T47D (cell line): ENCODE data around the gene STAC3.
A peak's percentile ranks its signal among the peaks of the same experiment; 100 is the strongest.

ENCODE experiments used
- DNase-seq, 2 experiments: peaks; one replicate each; pipeline versions ENCODE4 v3.0.0 to v3.0.0-alpha.2; 2011 to 2012; ENCODE audit warnings: low read depth in 1 of 2, low spot score in 1 of 2
- JUND ChIP-seq: IDR thresholded peaks from 2 replicates; pipeline ENCODE4 v1.6.1; 2012; ENCODE audit warnings: low read depth
- in situ Hi-C: cut with HindIII; loops from 2 replicates; pipeline ENCODE4 v1.10.0; 2016; ENCODE audit warnings: low sequenced_read_pairs, low pct_unique_long_range_greater_than_20kb

STAC3 gene

GRCh38 chr12:57244312-57244696, 6.7 kb downstream of the STAC3 start:
- no peak for DNase-seq
- in situ Hi-C loops, result no loop called here
- no peak for TF ChIP-seq JUND

DNA sequence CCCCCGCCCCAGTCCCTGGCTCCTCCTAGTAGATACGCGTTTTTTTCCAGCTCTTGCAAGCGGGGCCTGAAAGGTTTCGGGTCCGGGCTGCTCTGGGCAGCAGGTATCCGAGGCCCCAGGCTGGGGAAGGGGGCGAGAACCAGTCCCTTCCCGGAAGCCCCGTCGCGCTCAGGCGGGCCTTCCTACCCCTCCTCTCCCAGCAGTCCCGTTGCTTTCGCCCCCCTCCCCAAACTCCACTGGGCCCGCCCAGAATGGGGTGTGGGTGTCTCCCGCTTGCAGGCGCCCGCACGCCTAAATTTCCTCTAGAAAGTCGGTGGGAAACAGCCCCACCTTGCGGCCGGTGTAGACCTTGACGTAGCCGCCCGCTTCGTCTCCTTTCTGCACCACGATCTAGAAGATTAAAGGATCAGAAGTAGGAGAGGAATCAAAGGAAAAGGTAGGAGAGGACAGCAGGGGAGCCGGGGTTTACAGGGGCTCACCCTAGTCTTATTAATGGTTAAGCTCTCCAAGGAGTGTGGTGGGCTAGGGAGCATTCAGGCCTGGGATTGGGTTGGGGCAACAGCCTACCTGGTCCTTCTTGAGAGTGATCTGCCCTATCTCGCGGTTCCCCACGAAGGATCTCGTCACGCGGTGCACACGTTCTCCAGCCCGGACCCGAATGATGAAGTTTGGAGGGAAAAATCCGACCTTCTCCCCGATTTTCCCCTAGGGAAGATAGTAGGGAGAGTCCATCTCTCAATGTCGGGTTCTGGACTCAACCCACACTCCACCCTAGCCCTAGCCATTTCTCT, 7.3 kb downstream of the STAC3 start:
- TF ChIP-seq JUND, result no peak
- peak; percentile 91 to 93 for DNase-seq
- in situ Hi-C loops, result no loop called here

- in situ Hi-C loops, result no loop called here
- TF ChIP-seq JUND, result no peak
- DNase-seq, result peak; percentile 93 to 95
Observed at GRCh38 chr12:57242691-57243454, 8.1 kb downstream of the STAC3 start.

- peak in 1 of 2 experiments; percentile 84 for DNase-seq
- TF ChIP-seq JUND, result no peak
- in situ Hi-C loops, result no loop called here
Observed at GRCh38 chr12:57242329-57242690, 8.7 kb downstream of the STAC3 start.

DNA sequence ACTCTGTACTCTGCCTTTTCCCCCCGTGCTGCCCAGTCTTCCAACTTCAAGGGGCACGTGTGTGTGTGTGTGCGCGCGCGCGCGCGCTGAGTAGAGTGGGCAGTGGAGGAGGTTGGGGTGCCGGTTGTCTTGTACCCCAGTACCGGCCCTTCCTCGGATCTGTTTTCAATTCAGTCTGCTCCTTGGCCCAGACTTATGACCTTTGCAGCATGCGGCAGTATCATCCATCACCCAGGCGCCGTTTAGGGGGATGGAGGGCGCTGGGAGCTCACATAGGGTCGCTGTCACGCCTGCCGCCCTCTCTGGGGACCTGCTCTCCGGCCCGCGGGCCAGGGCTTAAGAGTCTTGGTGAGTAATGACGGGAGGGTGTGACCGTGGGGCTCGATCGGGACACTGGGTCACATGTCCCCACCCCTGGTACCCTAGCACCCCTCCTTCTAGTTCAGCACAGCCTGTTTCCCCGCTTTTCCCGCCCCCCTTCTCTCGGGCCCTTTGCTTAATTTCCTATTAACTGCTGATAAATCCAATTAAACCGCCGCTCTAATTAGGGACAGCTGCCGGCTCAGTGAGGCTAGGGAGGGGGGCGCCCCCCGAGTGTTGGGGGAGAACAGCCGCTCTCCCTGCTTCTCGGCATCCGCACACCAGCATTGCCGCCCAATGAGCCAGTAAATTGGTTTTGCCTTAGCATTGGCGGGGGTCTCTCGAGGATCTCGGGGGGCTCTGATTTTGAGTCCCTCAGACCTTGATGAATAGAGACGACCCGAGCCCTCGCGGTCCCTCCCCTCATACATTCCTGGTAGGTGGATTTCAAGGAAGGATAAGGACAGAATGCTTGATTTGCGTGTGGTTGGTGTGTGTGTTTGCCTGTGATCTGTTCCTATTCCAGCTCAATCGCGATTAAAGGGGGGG, 9.3 kb downstream of the STAC3 start:
- DNase-seq, result no peak
- no peak for TF ChIP-seq JUND
- in situ Hi-C loops, result no loop called here

GRCh38 chr12:57240926-57241401, 10.0 kb downstream of the STAC3 start:
- in situ Hi-C loops, result no loop called here
- DNase-seq, result no peak
- TF ChIP-seq JUND, result no peak

GRCh38 chr12:57240066-57240921, 10.7 kb downstream of the STAC3 start:
- in situ Hi-C loops, result no loop called here
- TF ChIP-seq JUND, result no peak
- DNase-seq, result peak; percentile 79 to 84

- DNase-seq, result no peak
- in situ Hi-C loops, result no loop called here
- TF ChIP-seq JUND, result no peak
Observed at GRCh38 chr12:57239587-57240065, 11.4 kb downstream of the STAC3 start.

DNA sequence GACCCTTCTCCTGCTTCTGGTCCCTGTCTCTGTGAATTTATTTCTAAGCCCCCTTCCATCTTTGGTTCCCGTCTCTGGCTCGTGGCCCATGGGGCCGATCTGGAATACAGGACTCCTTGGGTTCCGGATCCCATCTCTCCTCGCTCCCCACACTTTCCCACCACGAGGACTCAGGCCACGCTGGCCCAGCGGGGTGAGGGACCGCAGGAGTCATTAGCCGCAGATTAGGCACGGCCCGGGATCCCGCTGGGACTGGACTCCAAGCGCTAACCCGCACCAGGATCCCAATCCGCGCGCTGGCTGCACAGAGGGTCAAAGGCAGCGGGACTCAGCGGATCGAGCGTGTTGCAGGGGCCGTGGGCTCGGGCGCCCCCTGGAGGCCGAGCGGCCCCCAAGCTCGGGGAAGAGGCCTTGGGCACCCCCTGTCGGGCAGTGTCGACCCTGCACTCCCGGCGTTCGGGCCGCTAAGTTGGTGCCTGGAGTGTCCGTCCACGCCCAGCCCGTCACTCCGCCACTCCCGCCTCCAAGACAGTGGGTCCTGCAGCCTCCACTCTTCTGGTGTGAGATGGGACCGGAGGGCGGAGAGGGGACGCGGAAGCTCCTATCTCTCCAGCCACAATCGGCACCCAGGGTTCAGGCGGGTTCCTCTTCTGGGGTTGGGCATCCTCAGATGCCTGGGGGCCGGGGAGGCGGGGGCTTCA, 12.0 kb downstream of the STAC3 start:
- in situ Hi-C loops, result no loop called here
- DNase-seq, result peak; percentile 90 to 95
- no peak for TF ChIP-seq JUND

- DNase-seq, result no peak
- in situ Hi-C loops, result no loop called here
- no peak for TF ChIP-seq JUND
Observed at GRCh38 chr12:57237932-57238853, 12.8 kb downstream of the STAC3 start.
